NCI-H1930 (cell line): ENCODE results near the gene CDH8.
"Not testable (repeated sequence)": the region's sequence is repeated elsewhere in the genome, so short reads cannot be mapped to it uniquely, and the experiment has no call there.

Experiments
- DNase-seq, 2 experiments: peaks; one replicate each; lab custom pipeline; 2025; lab: John Stamatoyannopoulos, UW

CDH8 gene

DNA sequence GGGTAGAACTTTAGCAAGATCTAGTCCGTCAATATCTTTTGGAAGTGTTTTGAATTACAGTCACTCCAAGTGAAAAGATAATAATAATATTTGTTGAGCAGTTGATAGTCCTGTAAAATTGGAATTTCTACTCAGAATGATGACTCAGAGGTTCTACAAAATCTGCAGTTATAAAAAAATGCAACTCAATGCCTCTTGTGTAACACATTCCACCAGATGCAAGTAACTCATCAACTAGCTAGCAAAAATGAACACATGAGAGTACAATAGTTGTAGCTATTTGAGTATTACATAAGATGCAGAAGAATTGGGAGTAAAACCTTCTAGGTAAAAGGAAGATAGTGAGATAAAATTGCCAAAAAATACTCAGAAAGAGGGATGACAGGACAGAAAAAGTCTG, 177.2 kb downstream of the CDH8 start:
- DNase-seq, result no peak

- no peak for DNase-seq
Measured at GRCh38 chr16:61842666-61843065, 193.6 kb downstream of the CDH8 start.

DNA sequence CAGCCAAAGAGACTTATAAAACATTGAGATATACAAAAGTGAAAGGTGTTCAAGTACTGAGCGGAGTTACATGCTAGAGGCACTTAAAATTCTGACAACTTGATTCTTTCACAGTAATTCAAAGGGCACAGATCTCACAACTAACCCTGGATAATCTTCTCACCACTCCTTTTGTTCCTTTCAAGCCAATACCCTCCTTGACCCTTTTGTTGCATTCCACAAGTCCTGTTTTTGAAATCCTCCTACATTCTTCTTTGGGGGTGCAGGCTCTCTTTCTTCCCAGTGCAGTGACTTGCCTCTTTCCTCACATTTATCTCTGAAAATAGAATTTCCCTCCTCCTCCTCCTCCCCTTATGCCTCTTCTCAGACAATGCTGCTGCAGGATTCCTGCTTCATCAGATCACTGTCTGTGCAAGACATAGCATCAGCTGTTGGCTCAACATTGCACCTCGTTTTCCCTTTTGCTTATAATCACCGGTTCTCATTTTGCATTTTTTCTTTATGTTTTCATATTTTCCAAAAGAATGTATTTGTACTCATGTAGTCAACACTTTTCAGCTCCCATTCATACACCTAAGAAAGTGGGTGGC, 199.3 kb downstream of the CDH8 start:
- no peak for DNase-seq

GRCh38 chr16:61834082-61834481, 202.2 kb downstream of the CDH8 start:
- no peak for DNase-seq

- DNase-seq, result no peak
Measured at GRCh38 chr16:61831351-61831917, 204.8 kb downstream of the CDH8 start.

- no peak for DNase-seq
Measured at GRCh38 chr16:61829631-61830030, 206.6 kb downstream of the CDH8 start.

GRCh38 chr16:61823326-61823725, 212.9 kb downstream of the CDH8 start:
- no peak for DNase-seq

- no peak for DNase-seq
Measured at GRCh38 chr16:61820820-61821219, 215.4 kb downstream of the CDH8 start.

GRCh38 chr16:61820398-61820797, 215.8 kb downstream of the CDH8 start:
- DNase-seq, result no peak

GRCh38 chr16:61818850-61819249, 217.4 kb downstream of the CDH8 start:
- DNase-seq, result no peak

GRCh38 chr16:61817583-61818278, 218.5 kb downstream of the CDH8 start:
- DNase-seq, result no peak

- DNase-seq, result no peak
Measured at GRCh38 chr16:61814726-61815347, 221.4 kb downstream of the CDH8 start.

- no peak for DNase-seq
Measured at GRCh38 chr16:61813339-61813738, 222.9 kb downstream of the CDH8 start.

DNA sequence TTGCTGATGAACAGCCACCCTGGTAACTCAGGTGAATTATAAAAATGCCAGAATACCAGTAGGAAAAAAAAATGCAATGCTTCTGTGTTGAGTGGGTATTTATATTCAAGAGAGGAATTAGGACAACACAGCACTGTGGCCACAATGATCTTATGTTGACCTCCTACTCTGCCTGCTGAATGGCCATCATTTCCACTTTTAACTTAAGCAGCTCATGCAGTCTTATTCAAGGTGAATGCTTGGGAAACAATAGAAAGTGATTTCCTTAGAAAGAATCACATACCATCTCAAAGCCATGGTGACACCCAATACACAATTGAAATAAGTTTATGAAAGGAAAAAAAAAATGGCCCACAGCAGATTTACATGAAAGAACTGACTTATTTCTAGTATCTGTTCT, 224.0 kb downstream of the CDH8 start:
- DNase-seq, result no peak

GRCh38 chr16:61807551-61807950, 228.7 kb downstream of the CDH8 start:
- DNase-seq, result no peak

DNA sequence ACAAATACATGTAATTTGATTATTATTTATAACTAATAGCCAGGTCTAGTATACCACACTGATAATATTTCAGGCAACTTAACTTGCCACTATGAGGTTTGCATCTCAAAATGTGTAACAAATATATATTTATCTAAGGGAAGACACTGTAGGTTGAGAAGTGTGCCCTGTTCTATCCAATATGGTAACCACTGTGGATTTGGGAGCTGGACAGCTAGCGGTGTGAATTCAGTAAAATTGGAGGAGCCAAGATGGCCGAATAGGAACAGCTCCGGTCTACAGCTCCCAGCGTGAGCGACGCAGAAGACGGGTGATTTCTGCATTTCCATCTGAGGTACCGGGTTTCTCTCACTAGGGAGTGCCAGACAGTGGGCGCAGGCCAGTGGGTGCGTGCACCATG, 235.0 kb downstream of the CDH8 start:
- DNase-seq, result not testable (repeated sequence)

- DNase-seq, result no peak
Measured at GRCh38 chr16:61798741-61799140, 237.5 kb downstream of the CDH8 start.

DNA sequence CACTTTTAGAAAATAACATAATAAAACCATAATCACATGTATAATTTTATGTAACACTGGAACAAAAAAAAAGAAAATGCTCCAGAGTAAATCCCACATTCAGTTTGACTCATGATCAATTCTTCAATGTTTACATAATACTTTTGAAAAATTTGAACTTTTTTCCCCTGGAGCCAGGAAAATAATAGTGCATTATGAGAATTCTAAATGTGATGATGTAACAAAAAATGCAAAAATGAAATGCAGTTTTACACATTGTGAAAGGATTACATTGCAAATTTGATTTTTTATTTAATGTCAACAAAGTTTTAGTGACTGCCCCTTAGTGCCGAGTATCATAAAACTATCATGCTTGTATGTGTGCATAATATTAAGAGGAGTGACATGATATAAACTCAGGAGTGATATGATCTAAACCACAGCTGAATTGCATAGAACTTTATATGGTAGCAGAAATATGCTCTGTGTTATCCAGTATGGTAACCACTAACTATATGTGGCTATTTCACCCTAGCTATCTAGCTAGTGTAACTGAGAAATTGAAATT, 238.2 kb downstream of the CDH8 start:
- no peak for DNase-seq

DNA sequence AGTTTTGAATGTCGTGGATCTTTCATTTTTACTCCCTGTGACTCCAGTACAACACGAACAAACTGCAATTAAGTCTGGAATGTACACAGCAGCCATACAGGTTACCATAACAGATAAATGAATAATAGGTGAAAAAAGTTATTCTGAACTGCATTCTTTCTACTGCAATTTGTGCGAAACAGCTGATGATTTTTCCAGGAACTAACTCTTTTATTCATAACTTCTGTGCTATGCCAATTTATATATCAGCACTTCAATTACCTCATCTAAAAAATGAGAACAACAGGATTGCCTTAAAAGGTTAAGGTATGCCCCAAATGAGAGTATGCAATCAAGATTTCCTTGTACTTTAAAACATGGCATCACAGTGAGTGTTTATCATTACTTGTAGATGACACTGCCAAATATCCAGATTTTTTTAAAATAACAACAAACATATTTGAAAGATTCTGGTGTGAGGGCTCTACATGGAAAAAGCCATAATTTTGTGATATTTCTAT, 238.9 kb downstream of the CDH8 start:
- no peak for DNase-seq

DNA sequence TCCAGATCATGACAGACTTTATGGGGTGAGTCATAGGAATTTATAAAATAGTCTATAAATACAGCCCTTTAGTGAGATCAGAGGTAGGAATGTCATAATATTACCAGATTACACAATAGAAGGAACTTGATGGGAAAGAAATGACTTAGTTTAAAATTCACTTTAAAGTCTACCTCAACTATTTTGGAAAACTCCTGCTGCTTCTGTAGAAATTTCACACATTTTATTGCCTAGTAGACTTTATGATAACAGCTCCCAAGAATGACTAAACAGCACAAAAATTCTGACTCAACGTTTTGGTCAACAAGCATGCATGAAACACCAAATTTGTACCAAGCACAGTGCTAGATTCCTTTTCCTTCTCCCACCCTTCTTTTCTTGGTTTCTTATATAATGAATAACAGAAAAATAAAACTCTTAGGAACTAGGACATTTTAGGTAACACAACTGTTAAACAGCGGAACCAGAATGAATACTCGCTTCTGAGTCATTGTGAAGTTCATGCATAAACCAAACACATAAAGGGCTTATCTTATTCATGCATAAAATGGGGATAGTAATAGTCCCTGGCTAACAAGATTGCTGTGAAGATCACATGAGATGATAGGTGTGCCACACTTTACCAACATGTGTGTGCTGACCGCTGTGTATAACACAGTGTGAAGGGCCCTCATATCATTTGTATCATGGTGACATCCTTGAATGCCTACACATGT, 243.9 kb downstream of the CDH8 start:
- DNase-seq, result no peak

DNA sequence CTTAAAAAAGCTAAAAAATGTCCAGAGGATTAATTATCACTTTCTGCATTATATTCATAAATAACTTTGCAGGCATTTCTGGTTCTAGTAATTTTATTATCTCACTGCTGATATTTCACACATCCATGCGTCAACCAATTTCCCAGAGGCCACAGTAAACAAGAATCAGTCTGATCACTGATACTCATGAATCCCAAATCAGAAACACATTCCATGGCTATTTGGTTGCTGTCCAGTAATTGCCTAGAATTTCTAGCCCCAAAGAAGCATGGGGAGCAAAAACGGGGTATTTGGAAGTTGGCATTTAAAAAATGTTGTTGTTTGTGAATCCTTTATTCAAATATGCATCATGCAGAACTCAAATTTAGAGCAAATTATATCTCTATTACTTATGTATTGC, 244.8 kb downstream of the CDH8 start:
- DNase-seq, result no peak

DNA sequence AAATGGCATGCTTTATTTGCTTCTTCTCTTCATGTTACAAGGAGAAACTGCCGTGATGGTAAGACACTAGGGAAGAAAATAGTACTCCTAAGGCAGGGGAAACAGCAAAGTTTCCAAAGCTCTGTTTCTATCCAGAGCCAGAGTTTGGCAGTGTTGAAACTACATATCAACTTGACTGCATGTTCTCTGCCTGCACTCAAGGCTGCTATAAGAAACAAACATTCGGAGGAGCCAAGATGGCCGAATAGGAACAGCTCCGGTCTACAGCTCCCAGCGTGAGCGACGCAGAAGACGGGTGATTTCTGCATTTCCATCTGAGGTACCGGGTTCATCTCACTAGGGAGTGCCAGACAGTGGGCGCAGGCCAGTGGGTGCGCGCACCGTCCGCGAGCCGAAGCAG, 254.4 kb downstream of the CDH8 start:
- not testable (repeated sequence) for DNase-seq
